Nucleus accumbens (tissue), 56 donors: ENCODE results near the gene NKIRAS1.

ENCODE experiments used
- DNase-seq, 56 donors: peaks; one replicate each; lab custom pipeline; 2025; lab: John Stamatoyannopoulos, UW

The NKIRAS1 gene

GRCh38 chr3:23916886-23917678, at the start of gene NKIRAS1, which contains the start of gene RPL15:
Gene NKIRAS1 (minus strand): TSS chr3:23916990. CDS start chr3:23910904, 6,086 bp downstream.
Gene RPL15 (plus strand): TSS chr3:23917132. CDS start chr3:23917860, 728 bp downstream.
- peak; percentile 61 to 98 (median 94) for DNase-seq

DNA sequence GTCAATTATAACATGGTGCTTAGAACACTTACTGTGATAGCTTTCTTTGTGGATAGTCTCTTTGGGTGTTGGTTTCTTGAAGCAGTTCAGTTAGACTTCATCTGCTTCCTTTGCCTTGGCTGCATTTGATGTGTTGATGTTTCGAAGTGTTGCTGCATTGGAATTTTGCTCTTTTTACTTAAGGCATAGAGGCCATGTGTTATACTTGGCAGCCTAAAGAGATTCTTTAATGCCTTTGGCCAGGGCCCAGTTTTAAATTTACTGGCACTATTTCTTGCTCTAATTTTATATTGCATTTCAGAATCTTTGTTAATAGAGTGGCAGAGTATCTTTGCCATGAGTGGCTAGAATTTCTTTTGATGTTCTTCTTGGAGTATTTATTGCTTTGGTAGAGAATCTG, 49.5 kb upstream of the NKIRAS1 start:
- no peak for DNase-seq

- DNase-seq = no peak
Measured at GRCh38 chr3:23964537-23965235, 47.9 kb upstream of the NKIRAS1 start.

DNA sequence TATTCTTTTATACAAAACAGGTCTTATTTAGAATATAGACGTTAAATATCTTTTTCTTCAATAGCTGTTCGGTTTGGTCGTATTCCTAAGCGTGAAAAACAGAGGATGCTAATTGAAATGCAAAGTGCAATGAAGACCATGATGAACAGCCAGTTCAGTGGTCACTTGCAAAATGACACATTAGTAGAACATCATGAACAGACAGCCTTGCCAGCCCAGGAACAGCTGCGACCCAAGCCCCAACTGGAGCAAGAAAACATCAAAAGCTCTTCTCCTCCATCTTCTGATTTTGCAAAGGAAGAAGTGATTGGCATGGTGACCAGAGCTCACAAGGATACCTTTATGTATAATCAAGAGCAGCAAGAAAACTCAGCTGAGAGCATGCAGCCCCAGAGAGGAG, 45.1 kb upstream of the NKIRAS1 start:
- no peak for DNase-seq

DNA sequence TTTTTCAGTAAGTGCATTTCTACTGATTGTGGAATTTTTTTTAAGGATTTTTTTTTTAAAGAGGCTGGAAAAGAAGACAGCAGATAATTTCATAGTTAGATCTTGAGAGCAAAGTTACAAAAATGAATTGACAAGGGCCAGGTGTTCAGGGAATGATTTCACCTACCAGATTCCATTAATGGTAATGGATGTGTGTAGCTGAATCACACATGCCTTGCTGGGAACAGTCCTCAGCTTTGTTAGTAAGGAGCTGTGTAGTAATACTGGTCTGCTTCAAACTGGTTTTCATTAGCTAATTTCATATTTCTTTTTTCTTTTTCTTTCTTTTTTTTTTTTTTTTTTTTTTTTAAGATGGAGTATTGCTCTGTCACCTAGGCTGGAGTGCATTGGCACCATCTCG, 44.3 kb upstream of the NKIRAS1 start:
- DNase-seq = no peak

DNA sequence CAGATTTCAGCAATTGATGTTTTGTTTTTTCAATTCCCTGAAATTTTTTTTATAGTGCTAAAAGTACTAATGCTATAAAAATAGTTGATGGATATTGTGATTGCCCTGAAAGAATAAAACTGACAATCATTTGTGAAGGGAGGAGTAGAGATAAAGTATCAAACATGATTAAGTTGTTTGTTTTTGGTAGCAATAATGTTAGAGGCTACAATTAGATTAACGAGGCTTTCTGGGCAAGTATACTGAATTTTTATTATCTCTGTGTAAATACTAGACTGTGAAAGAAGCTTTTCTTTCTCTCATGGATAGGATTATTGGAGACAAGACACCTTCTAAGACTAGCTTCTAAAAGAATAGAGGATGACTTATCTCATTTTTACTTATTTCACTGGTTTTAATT, 43.9 kb upstream of the NKIRAS1 start:
- no peak for DNase-seq

GRCh38 chr3:23959135-23959900, 42.5 kb upstream of the NKIRAS1 start:
- DNase-seq = no peak

DNA sequence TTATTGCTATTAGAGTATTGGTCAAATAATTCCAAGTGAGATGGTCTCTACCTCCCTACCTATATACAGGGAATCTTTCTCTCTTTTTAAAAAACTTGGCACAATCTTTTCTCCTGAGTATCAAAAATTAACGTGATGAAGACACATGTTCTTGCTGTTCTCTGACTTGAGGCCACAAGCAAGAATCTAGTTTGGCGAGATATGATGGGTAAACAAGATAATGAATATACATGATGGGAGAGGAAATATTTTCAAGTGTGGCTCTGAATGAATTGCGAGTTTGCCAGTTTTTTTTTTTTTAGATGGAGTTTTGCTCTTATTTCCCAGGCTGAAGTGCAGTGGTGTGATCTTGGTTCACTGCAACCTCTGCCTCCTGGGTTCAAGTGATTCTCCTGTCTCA, 39.9 kb upstream of the NKIRAS1 start:
- DNase-seq = no peak

DNA sequence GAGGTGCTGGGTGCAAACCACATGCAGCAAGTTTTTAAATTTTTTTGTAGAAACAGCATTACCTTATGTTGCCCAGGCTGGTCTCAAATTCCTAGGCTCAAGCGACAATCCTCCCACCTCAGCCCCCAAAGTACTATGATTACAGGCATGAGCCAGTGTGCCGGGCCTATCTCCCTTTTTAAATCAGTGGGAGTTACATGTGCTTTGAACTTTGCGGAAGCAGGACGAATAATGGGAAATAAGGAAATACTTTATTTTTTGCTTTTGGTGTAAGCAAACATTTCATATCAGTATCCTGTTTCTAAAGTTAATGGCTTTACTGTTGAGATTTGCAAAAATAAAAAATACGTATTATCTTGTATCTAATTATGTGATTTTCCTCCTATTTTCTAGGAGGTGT, 37.4 kb upstream of the NKIRAS1 start:
- no peak for DNase-seq

DNA sequence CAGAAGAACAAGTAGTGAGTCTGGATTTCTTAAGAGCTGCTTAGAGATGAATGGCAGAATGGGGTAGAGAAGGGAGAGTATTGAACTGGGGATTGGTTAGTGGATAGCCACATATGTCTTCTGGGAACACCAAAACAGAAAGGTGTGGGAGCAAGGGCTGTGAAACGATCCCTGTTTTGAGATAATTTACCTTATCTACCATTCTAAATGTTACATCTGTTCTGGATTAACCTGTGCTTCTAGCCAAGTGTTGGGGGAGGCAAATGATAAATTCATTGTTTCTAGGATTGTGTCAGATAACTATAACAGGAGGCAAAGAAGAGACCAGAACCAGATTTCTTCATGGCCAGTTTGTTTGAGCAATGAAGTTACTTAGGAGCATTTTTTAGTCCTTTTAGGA, 36.7 kb upstream of the NKIRAS1 start:
- no peak for DNase-seq

DNA sequence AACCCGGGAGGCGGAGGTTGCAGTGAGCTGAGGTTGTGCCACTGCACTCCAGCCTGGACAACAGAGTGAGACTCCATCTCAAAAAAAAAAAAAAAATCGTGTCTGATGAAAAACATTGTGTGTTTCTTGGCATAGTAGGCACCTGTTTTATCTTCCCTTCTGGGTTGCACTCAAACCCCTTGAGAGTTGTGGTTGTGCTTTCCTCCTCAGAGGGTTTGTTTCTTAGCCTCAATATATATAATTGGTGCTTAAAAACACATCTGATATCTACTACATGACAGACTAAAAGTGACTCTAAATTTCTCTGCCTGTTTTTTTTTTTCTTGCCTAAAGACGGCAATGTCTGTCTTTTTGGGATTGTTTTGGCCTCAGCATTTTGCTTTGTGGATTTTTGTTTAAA, 35.9 kb upstream of the NKIRAS1 start:
- DNase-seq = no peak

DNA sequence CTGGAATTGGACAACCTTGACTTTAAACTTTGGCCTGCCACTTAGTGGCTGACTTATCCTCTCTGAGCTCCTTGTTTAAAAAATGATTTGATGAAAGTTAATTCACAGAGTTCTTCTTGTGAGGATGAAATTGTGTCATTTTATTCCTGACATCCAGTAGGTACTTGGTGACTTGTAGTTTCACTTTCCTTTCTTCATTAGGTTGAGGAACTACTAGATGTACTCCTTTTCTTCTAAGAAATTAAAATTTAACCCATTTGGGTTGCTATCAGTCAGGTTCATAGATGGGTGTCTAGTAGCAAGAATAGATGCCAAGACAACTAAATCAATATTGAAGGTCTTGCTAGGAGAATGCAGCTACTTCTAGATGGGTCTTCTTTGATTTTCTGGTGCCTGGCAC, 33.5 kb upstream of the NKIRAS1 start:
- DNase-seq = no peak

DNA sequence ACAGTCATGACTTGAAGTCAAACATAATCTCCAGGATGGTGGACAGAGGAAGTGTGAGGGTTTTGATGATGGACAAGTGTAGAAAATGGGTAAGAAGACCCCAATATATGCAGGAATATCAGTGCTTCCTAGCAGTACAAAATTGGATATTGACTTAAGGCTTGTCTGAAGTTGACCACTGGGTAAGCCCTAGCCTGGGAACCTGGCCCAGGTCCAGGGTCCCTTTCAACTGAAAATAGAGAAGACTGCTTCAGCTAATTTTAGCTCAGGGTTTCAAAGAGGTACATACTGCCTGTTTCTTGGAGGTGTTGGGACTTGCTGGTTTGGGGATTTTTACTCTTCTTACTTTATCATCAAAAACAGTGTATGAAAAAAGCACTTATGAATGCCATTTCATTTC, 33.0 kb upstream of the NKIRAS1 start:
- DNase-seq = peak in 12 of 56 donors; percentile 9 to 65 (median 24)

- DNase-seq = no peak
Measured at GRCh38 chr3:23948761-23949160, 32.0 kb upstream of the NKIRAS1 start.

DNA sequence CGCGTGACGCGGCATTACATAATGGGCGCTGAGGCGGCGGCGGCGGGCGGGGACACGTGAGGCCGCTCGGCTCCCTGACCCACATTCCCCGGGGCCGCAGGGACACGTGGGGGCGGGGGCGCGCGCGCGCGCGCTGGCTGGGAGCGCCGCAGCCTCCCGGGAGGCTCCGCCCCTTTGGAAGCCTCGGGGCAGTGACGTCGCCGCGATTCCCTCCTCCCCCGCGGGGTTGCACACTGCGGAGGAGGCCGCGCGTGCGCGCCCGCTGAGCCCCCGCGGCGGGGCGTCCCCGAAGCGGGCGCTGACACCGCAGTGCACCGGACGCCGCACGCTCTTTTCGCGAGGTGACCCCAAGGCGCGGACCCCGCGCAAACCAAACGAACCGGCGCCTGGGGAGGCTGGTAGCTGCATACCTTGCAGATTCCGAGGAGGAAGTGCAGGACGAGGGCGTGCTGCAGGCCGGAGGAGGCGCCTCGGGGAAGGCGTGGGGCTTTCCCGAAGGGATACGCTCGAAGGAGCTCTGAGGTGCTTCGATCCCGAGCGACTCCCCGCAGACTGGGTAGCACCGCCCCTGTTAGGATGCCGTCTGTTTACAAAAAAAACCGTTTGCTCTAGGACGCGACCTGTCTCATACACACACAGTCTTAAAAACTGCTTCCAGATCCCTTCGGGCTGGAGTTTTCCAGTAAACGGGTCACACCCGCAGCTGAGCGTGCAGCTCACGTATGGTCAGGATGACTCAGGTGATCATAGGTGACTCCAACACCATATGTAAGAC, 29.3 kb upstream of the NKIRAS1 start:
- peak; percentile 65 to 99 (median 96) for DNase-seq

GRCh38 chr3:23945663-23945912, 28.8 kb upstream of the NKIRAS1 start:
- DNase-seq = no peak

DNA sequence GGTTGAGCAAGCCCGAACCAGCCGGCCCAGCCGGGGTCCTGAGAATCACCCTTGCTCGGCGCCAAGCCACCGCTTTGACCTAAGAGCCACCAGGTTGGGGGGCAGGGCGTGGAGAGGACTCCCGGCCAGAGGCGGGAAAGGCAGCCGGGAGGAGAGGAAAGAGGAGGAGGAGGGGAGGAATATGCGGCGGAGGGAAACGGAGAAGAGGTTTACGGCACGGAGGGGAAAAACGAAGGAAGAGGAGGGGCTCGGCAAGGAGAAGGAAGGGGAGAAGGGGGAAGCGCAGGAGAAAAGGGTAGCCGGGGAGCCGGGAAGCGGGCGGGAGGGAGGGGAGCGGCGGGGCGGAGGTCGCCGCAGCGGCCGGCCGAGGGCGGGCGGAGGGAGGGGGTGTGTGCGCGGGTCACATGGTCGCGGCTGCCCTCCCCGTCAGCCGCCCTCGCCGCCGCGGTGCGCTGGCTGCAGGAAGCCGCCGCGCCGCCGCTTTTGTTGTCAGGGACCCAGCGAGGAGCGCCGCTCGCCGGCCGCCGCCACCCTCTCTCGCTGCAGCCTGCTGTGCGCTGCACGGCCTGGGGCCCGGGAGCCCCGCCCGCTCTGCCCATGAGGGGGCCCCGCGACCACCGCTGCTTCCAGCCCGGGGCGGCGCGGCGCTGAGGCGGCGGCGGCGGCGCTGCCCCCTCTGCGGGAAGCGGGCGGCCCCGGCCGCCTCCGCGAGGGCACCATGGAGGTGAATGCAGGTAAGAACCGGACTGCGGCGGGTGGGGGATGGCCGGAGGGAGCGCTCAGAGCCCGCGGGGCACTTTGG, 28.3 kb upstream of the NKIRAS1 start, which contains the start of gene NR1D2:
Gene NR1D2, plus strand, starts transcription at position 426 of the 802 bp plus-strand sequence. Its CDS starts 293 bp downstream, at position 719.
- peak in 55 of 56 donors; percentile 28 to 88 (median 75) for DNase-seq

GRCh38 chr3:23944007-23944783, 27.4 kb upstream of the NKIRAS1 start:
- no peak for DNase-seq

DNA sequence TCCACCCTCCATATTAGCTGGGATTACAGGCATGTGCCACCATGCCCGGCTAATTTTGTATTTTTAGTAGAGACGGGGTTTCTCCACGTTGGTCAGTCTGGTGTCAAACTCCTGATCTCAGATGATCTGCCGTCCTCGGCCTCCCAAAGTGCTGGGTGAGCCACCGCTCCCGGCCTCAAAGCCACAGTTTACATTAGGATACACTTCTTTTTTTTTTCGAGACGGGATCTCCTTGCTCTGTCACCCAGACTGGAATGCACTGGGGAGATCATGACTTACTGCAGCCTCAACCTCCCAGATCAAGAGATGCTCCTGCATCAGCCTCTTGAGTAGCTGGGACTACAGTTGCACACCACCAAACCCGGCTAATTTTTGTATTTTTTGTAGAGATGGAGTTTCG, 25.8 kb upstream of the NKIRAS1 start:
- DNase-seq = no peak
